ENCODE results near the gene VGLL4.
"Not testable (repeated sequence)": the region's sequence is repeated elsewhere in the genome, so short reads cannot be mapped to it uniquely, and the experiment has no call there.

Gene VGLL4

GRCh38 chr3:11523572-11524101 lies 120.1 kb downstream of the VGLL4 start:
- DNase-seq = no peak

- DNase-seq = no peak
Measured at GRCh38 chr3:11522953-11523571, 120.7 kb downstream of the VGLL4 start.

- DNase-seq = no peak
Measured at GRCh38 chr3:11522398-11522715, 121.4 kb downstream of the VGLL4 start.

- no peak for DNase-seq
Measured at GRCh38 chr3:11521167-11521566, 122.5 kb downstream of the VGLL4 start.

GRCh38 chr3:11517601-11518000 lies 126.1 kb downstream of the VGLL4 start:
- DNase-seq = no peak

- DNase-seq = no peak
Measured at GRCh38 chr3:11514191-11514821, 129.4 kb downstream of the VGLL4 start.

- DNase-seq = no peak
Measured at GRCh38 chr3:11513817-11514135, 129.9 kb downstream of the VGLL4 start.

- DNase-seq = not testable (repeated sequence)
Measured at GRCh38 chr3:11513125-11513816, 130.4 kb downstream of the VGLL4 start.

- not testable (repeated sequence) for DNase-seq
Measured at GRCh38 chr3:11511606-11512005, 132.1 kb downstream of the VGLL4 start.

GRCh38 chr3:11510356-11510755 lies 133.4 kb downstream of the VGLL4 start:
- DNase-seq = no peak

GRCh38 chr3:11510001-11510340 lies 133.7 kb downstream of the VGLL4 start:
- DNase-seq = no peak

- no peak for DNase-seq
Measured at GRCh38 chr3:11509173-11510000, 134.3 kb downstream of the VGLL4 start.

GRCh38 chr3:11508346-11509172 lies 135.2 kb downstream of the VGLL4 start:
- no peak for DNase-seq

GRCh38 chr3:11507719-11508118 lies 136.0 kb downstream of the VGLL4 start:
- DNase-seq = no peak
